ENCODE measurements around the gene ANKIB1. TPM values are rescaled to one million over a fixed set of nuclear protein-coding genes. Genes with fewer than 3 reads are reported as not detected.
"Not testable (repeated sequence)": the region's sequence is repeated elsewhere in the genome, so short reads cannot be mapped to it uniquely, and the experiment has no call there.

ANKIB1 gene
- total RNA-seq, 1 donor from 2014 or later, result 52.1 TPM

- no peak overlapping the region for H2AFZ ChIP-seq (replicated peaks)
- H3K4me1 ChIP-seq, result no peaks in the 10 kb centered on the region
- Mint-ChIP-seq H3K4me3 (no peak overlapping the region), H3K9me3 (no peaks in the 10 kb centered on the region), H3K36me3 (peaks cover 12% of the 10 kb centered on the region), H3K4me1 (no peaks in the 10 kb centered on the region), H3K27me3 (ENCODE audit: insufficient read depth, low read depth) (no peaks in the 10 kb centered on the region), H3K27ac (no peak overlapping the region)
- no peaks in the 10 kb centered on the region for H3K79me2 ChIP-seq (ENCODE audit: low read depth)
- H3K4me2 ChIP-seq, result no peak overlapping the region
- DNase-seq (ENCODE audit: low spot score), result no peak
- no peaks in the 10 kb centered on the region for H3F3A ChIP-seq (ENCODE audit: low read depth)
- no peaks in the 10 kb centered on the region for H3K27me3 ChIP-seq
- H3K9ac ChIP-seq, result no peak overlapping the region
- H4K20me1 ChIP-seq (ENCODE audit: low read depth), result no peaks in the 10 kb centered on the region
- H3K9me3 ChIP-seq (ENCODE audit: low read depth), result no peaks in the 10 kb centered on the region
- TF ChIP-seq CTCF (IDR thresholded peaks at IDR 0.05) (no peak), EZH2phosphoT487 (IDR thresholded peaks at IDR 0.05) (no peak), EZH2 (IDR thresholded peaks at IDR 0.05) (no peak)
- H3K4me3 ChIP-seq, result no peak overlapping the region
- peaks cover 4% of the 10 kb centered on the region for H3K36me3 ChIP-seq
- H3K27ac ChIP-seq, result no peak overlapping the region
Observed at GRCh38 chr7:92357260-92357659, 111.5 kb downstream of the ANKIB1 start.

- H3K9me3 ChIP-seq (ENCODE audit: low read depth); H3K4me1 Mint-ChIP-seq; DNase-seq (ENCODE audit: low spot score); H4K20me1 ChIP-seq (ENCODE audit: low read depth); H3K79me2 ChIP-seq (ENCODE audit: low read depth); H3K9me3 Mint-ChIP-seq; H3K27ac ChIP-seq; H3K9ac ChIP-seq; H3K36me3 ChIP-seq; H3F3A ChIP-seq (ENCODE audit: low read depth); H3K4me1 ChIP-seq; H3K4me3 ChIP-seq; H3K4me3 Mint-ChIP-seq; H3K27me3 ChIP-seq; H3K4me2 ChIP-seq; H3K27me3 Mint-ChIP-seq (ENCODE audit: insufficient read depth, low read depth); H2AFZ ChIP-seq (replicated peaks); H3K27ac Mint-ChIP-seq: not testable (repeated sequence)
- H3K36me3 Mint-ChIP-seq, result peaks cover 17% of the 10 kb centered on the region
Observed at GRCh38 chr7:92359179-92359578, 113.4 kb downstream of the ANKIB1 start.

- Histone ChIP-seq H3K4me2 (no peak overlapping the region), H3K27ac (no peak overlapping the region), H3K4me1 (no peaks in the 10 kb centered on the region), H3K9me3 (ENCODE audit: low read depth) (no peaks in the 10 kb centered on the region), H2AFZ (replicated peaks) (no peak overlapping the region), H3K4me3 (no peak overlapping the region), H3K79me2 (ENCODE audit: low read depth) (no peaks in the 10 kb centered on the region), H3F3A (ENCODE audit: low read depth) (no peaks in the 10 kb centered on the region), H3K9ac (no peak overlapping the region), H3K27me3 (no peaks in the 10 kb centered on the region), H3K36me3 (peaks cover 4% of the 10 kb centered on the region), H4K20me1 (ENCODE audit: low read depth) (no peaks in the 10 kb centered on the region)
- H3K27me3 Mint-ChIP-seq (ENCODE audit: insufficient read depth, low read depth), result no peaks in the 10 kb centered on the region
- TF ChIP-seq EZH2 (IDR thresholded peaks at IDR 0.05), result no peak
- TF ChIP-seq CTCF (IDR thresholded peaks at IDR 0.05), result no peak
- no peak for TF ChIP-seq EZH2phosphoT487 (IDR thresholded peaks at IDR 0.05)
- H3K4me1 Mint-ChIP-seq, result no peaks in the 10 kb centered on the region
- DNase-seq (ENCODE audit: low spot score), result no peak
- H3K36me3 Mint-ChIP-seq, result peaks cover 17% of the 10 kb centered on the region
- no peaks in the 10 kb centered on the region for H3K9me3 Mint-ChIP-seq
- H3K27ac Mint-ChIP-seq, result no peak overlapping the region
- H3K4me3 Mint-ChIP-seq, result no peak overlapping the region
Observed at GRCh38 chr7:92359801-92360200, 114.0 kb downstream of the ANKIB1 start.

GRCh38 chr7:92360387-92360786 is 114.6 kb downstream of the ANKIB1 start:
- H3K36me3 Mint-ChIP-seq, result peaks cover 18% of the 10 kb centered on the region
- no peak for TF ChIP-seq CTCF (IDR thresholded peaks at IDR 0.05)
- TF ChIP-seq EZH2 (IDR thresholded peaks at IDR 0.05), result no peak
- no peak for TF ChIP-seq EZH2phosphoT487 (IDR thresholded peaks at IDR 0.05)
- H3K27me3 ChIP-seq, result no peaks in the 10 kb centered on the region
- no peaks in the 10 kb centered on the region for H4K20me1 ChIP-seq (ENCODE audit: low read depth)
- no peaks in the 10 kb centered on the region for H3K9me3 Mint-ChIP-seq
- H3K27me3 Mint-ChIP-seq (ENCODE audit: insufficient read depth, low read depth), result no peaks in the 10 kb centered on the region
- H3K9me3 ChIP-seq (ENCODE audit: low read depth), result no peaks in the 10 kb centered on the region
- no peak overlapping the region for H3K4me2 ChIP-seq
- H3K9ac ChIP-seq, result no peak overlapping the region
- H3K4me1 ChIP-seq, result no peaks in the 10 kb centered on the region
- DNase-seq (ENCODE audit: low spot score), result no peak
- no peaks in the 10 kb centered on the region for H3K79me2 ChIP-seq (ENCODE audit: low read depth)
- H3K27ac Mint-ChIP-seq, result no peak overlapping the region
- H3K36me3 ChIP-seq, result no peaks in the 10 kb centered on the region
- H3F3A ChIP-seq (ENCODE audit: low read depth), result no peaks in the 10 kb centered on the region
- H3K4me3 Mint-ChIP-seq, result no peak overlapping the region
- H2AFZ ChIP-seq (replicated peaks), result no peak overlapping the region
- no peaks in the 10 kb centered on the region for H3K4me1 Mint-ChIP-seq
- H3K27ac ChIP-seq, result no peak overlapping the region
- no peak overlapping the region for H3K4me3 ChIP-seq

All from neural progenitor cell (in vitro differentiated cells).